ENCODE data around the gene TBC1D22A.

- TF ChIP-seq CTCF (IDR thresholded peaks at IDR 0.05 in 4 of 5, conservative IDR thresholded peaks at IDR 0.05 in 1 of 5) (no peak), POLR2A (IDR thresholded peaks at IDR 0.05) (no peak)
These were observed 321.0 kb downstream of the TBC1D22A start for GRCh38 chr22:47083379-47083986.

Measured in gastrocnemius medialis (tissue), 4 donors.